HL-60 (cell line): ENCODE measurements around the gene FBXO45.

Experiments
- POLR2AphosphoS5 ChIP-seq: IDR thresholded peaks from 2 replicates; pipeline ENCODE4 v1.6.1; 2012; ENCODE audit warnings: low read depth
- REST ChIP-seq: IDR thresholded peaks from 2 replicates; pipeline ENCODE4 v1.6.1; 2012; ENCODE audit warnings: low read depth; ENCODE audit not compliant: insufficient replicate concordance
- TF ChIP-seq, protein P1 (sequence below): IDR thresholded peaks from one replicate; pipeline ENCODE4 v1.5.1; 2011; ENCODE audit warnings: low read length, control low read depth, inconsistent platforms; ENCODE audit not compliant: insufficient read depth

DNA sequence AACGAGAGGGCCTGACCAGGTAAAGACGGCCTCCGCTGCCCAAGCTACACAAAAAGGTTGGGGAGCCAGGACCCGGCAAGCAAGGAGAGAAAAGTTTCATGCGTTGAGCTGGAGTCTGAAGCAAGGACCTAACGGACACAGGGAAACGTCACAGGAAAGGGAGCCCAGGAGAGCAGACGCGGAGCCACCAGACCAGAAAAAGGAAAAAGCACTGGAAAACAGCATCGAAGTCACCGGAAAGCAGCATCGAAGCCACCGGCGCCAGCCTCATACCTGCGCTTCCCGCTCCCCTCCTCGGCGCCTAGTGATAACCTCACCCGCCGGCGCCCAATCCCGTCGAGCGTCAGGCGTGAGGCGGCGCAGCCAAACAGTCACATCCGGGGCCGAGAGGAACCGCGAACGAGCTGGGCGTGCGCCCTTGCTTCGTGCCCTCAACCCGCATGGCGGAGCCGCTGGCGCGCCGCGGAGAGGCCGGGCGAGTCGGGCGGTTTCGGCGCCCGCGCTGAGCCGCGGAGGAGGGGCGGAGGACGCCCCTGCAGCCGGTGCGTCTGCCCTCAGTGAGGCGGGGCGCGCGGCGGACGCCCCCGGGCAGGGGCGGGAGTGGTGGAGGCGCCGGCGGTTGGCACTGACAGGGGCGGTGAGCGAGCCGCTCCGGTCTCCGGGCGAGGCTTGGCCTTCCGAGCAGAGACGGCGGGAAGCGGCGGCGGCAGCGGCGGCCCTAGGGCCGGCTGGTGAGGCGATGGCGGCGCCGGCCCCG lies at the start of gene FBXO45, which contains the start of gene WDR53:
- TF ChIP-seq REST (peak; percentile 13), POLR2AphosphoS5 (peak; percentile 77; the same call in 1 of the 2 replicates)
- TF ChIP-seq, protein P1, sequence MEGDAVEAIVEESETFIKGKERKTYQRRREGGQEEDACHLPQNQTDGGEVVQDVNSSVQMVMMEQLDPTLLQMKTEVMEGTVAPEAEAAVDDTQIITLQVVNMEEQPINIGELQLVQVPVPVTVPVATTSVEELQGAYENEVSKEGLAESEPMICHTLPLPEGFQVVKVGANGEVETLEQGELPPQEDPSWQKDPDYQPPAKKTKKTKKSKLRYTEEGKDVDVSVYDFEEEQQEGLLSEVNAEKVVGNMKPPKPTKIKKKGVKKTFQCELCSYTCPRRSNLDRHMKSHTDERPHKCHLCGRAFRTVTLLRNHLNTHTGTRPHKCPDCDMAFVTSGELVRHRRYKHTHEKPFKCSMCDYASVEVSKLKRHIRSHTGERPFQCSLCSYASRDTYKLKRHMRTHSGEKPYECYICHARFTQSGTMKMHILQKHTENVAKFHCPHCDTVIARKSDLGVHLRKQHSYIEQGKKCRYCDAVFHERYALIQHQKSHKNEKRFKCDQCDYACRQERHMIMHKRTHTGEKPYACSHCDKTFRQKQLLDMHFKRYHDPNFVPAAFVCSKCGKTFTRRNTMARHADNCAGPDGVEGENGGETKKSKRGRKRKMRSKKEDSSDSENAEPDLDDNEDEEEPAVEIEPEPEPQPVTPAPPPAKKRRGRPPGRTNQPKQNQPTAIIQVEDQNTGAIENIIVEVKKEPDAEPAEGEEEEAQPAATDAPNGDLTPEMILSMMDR = no peak
